Activated T-helper 2 cell treated with anti-CD3 and anti-CD28 coated beads, Interferon-gamma antibody, Interleukin-2, Interleukin-4, amounts not matched to agents 10 μg/mL and 5 μg/mL and 100 μg/mL, durations not matched to agents 14 hours and 24 hours and 36 hours (primary cell): Measurements from ENCODE around the gene GPR34. TPM values are rescaled to one million over a fixed set of nuclear protein-coding genes. Genes with fewer than 3 reads are reported as not detected.
A peak's percentile ranks its signal among the peaks of the same experiment; 100 is the strongest.
"Not testable (repeated sequence)": the region's sequence is repeated elsewhere in the genome, so short reads cannot be mapped to it uniquely, and the experiment has no call there.

Source experiments
- DNase-seq: peaks from one replicate; pipeline ENCODE4 v3.0.0; 2021; ENCODE audit warnings: low spot score
- H3K27ac Mint-ChIP-seq: one replicate; pipeline ENCODE4 v1.8.0; 2021; ENCODE audit warnings: mixed read lengths
- H3K27me3 Mint-ChIP-seq: one replicate; pipeline ENCODE4 v1.8.0; 2021; ENCODE audit warnings: low read depth, mixed read lengths
- H3K36me3 Mint-ChIP-seq: one replicate; pipeline ENCODE4 v1.8.0; 2021; ENCODE audit warnings: low read depth, mixed read lengths
- H3K4me1 Mint-ChIP-seq: one replicate; pipeline ENCODE4 v1.8.0; 2021; ENCODE audit warnings: low read depth, mixed read lengths
- H3K4me3 Mint-ChIP-seq: one replicate; pipeline ENCODE4 v1.8.0; 2021; ENCODE audit warnings: low read depth, mild to moderate bottlenecking, moderate library complexity, mixed read lengths
- H3K9me3 Mint-ChIP-seq: one replicate; pipeline ENCODE4 v1.8.0; 2021; ENCODE audit warnings: mixed read lengths
- intact Hi-C: fragments of 100-400 bp; cut with micrococcal nuclease; formaldehyde crosslinking; loops from one replicate; pipeline ENCODE4 v1.15.1; 2023
- total RNA-seq: library from RNA; stranded (reverse); gene quantifications from 2 replicates; pipeline ENCODE4 v1.2.3, GENCODE V29; 2022

Gene GPR34
- not detected in 2 replicates for total RNA-seq

DNA sequence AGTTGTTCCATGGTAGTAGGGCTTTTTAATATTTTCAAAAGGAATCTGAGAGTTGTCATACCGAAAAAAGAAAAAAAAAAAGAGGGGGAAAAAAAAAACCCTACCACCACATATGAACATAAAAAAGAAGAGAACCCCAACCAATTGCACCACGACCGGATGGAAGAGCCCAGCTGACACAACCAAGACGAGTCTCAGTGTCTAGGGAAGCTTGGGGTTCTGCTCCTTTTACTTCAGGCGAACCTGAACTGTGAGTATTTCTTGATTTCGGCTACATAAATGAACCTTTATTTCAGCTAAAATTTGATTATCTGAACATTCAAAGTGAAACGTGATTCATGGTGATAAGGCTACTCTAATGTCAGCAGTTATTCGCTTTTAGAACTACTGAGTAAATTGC is at the start of gene GPR34:
GPR34 (plus strand) TSS at position 139 of the 400 bp plus-strand sequence. CDS start 6,661 bp downstream, outside the sequence.
- Mint-ChIP-seq H3K27ac (no peak within 1 kb of the TSS), H3K4me3 (no peak within 1 kb of the TSS), H3K9me3 (no peaks in the 10 kb centered on the region), H3K36me3 (peaks cover 4% of the 10 kb centered on the region), H3K27me3 (no peaks in the 10 kb centered on the region), H3K4me1 (peaks cover 32% of the 10 kb centered on the region)
- intact Hi-C loops = loop anchor here (2.0 to 5.0 kb wide), 2 partner anchors 14 to 43 kb away; no protein-coding TSS in a partner anchor
- no peak for DNase-seq

DNA sequence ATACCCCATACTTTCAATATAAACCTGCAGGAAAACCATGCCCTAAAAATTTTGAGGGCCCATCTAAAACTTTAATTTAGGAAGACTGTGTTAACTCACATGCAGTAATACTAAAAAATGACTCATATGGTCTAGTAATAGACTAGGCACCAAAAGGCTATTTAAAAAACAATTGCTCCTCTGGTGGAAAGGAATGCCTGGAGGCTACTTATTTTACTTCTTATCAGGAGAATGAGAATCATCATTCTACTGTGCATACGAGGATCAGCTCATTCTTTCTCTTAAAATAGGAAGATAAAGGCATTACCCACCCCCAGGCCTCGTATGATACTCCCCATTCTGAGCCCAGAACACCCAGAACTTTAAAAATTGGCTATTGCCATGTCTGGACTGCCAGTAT is 42.6 kb upstream of the GPR34 start:
- Mint-ChIP-seq H3K36me3 (peaks cover 46% of the 10 kb centered on the region), H3K9me3 (peaks cover 21% of the 10 kb centered on the region)
- H3K27ac Mint-ChIP-seq, DNase-seq, H3K4me1 Mint-ChIP-seq, H3K4me3 Mint-ChIP-seq, H3K27me3 Mint-ChIP-seq, intact Hi-C loops: not testable (repeated sequence)

DNA sequence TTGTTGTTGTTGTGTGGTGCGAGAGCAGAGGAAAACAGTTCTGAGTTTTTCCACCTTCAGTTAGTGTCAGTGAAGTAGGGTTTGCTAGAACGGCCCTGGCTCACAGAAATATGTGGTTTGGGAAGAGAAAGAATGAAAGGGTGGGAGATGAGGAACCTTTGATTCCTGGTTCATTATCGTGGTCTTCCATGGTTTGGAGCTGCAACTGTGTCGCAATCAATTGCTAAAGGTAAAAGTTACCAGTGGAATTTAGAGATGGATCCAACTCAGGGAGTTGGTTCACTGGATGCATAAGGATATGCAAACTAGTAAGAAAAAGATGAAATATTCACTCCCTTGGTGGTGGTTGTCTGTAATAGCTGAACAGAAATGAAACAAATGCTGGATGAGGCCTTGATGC is 35.6 kb upstream of the GPR34 start:
- H3K4me3 Mint-ChIP-seq = no peak overlapping the region
- no peaks in the 10 kb centered on the region for H3K27me3 Mint-ChIP-seq
- H3K4me1 Mint-ChIP-seq = no peaks in the 10 kb centered on the region
- peaks cover 64% of the 10 kb centered on the region for H3K36me3 Mint-ChIP-seq
- intact Hi-C loops = no loop called here
- H3K9me3 Mint-ChIP-seq = peaks cover 10% of the 10 kb centered on the region
- H3K27ac Mint-ChIP-seq = no peak overlapping the region
- no peak for DNase-seq

- no peak for DNase-seq
- no peaks in the 10 kb centered on the region for H3K4me1 Mint-ChIP-seq
- intact Hi-C loops = no loop called here
- H3K27ac Mint-ChIP-seq = no peak overlapping the region
- no peaks in the 10 kb centered on the region for H3K9me3 Mint-ChIP-seq
- no peak overlapping the region for H3K4me3 Mint-ChIP-seq
- H3K27me3 Mint-ChIP-seq = no peaks in the 10 kb centered on the region
- peaks cover 62% of the 10 kb centered on the region for H3K36me3 Mint-ChIP-seq
Observed at GRCh38 chrX:41655101-41655500, 33.7 kb upstream of the GPR34 start.

DNA sequence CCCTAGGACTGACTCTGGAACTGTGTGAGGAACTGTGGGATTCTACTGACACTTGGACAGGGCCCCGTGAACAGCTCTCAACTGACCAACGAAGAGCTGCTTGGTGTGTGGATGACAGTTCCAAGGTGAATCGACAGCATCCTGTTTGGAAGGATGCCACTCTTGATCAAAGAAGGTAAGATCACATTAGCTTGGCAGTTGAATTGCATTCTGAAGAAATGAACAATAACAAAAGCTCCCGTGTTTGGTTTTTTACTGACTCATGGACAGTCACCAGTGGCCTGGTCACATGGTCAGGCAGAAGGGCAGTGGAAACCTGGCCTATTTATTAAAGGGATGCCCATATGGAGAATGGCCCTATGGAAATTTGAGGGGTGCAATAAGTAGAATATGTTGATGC is 33.1 kb upstream of the GPR34 start:
- Mint-ChIP-seq H3K36me3 (peaks cover 61% of the 10 kb centered on the region), H3K9me3 (no peaks in the 10 kb centered on the region), H3K27me3 (no peaks in the 10 kb centered on the region), H3K27ac (no peak overlapping the region), H3K4me3 (no peak overlapping the region), H3K4me1 (no peaks in the 10 kb centered on the region)
- intact Hi-C loops = no loop called here
- DNase-seq = no peak

DNA sequence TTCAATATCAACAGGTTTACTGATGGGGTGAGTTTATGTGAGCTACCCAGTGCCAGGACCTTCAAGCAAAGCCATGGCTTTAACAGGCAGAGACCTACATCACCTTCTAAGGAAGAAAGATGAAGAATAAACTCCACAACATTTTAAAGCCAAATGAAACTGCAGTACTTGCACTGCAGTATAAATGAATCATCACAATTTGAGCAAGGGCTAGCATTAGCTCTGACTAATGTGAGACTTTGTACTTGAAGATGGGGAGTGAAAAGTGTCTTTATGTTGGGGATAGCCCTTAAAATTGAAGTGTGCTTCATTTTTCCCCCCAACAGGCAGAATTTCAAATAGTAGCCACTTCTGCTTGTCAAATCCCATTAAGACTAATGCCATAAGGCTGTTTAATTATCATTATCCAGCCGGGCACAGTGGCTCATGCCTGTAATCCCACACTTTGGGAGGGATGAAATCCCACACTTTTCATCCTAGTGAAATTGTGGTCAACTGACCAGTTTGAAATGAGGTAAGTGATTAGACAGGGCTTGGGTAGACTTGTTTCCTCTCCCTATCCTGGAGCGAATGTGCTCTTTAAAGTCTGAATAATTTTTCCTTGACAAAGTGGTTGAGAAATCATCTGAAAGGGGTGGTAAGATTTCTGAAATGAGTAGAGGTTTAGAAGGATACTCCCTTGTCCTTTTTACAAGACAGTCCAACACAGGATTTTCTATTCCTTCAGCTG is 27.2 kb upstream of the GPR34 start:
- Mint-ChIP-seq H3K36me3 (peaks cover 30% of the 10 kb centered on the region), H3K27me3 (no peaks in the 10 kb centered on the region), H3K27ac (no peak overlapping the region), H3K4me1 (peaks cover 25% of the 10 kb centered on the region), H3K4me3 (no peak overlapping the region), H3K9me3 (no peaks in the 10 kb centered on the region)
- no peak for DNase-seq
- intact Hi-C loops = no loop called here

DNA sequence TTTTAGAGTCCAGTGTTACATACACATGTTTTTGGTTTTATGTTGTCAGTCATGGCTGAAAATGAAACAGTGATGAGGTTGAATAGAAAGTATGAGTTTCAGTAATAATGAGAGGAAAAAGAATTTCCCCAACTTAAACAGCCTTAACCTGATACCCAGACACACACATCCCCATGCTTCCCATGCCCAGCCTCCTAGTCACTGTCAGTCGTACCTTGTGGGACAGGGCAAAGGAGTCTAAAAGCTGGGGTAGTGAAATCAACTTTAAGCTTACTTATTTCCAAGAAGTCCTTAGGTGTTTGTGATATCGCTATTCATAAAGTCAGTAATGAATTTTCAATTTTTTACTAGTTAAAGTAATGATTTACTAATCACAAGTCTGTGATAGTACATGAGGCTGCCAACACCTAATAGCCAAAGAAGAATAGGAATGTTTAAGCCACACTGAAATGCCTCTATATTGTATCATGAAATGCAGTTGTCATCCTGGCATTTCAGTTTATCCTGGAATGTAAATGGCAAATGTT is 24.3 kb upstream of the GPR34 start:
- no peak for DNase-seq
- Mint-ChIP-seq H3K36me3 (peaks cover 15% of the 10 kb centered on the region), H3K4me1 (peaks cover 42% of the 10 kb centered on the region), H3K9me3 (no peaks in the 10 kb centered on the region), H3K27ac (peak overlapping the region; percentile 86), H3K27me3 (no peaks in the 10 kb centered on the region), H3K4me3 (no peak overlapping the region)
- intact Hi-C loops = loop anchor here (1.0 to 2.0 kb wide), 3 partner anchors 38 to 332 kb away; no protein-coding TSS in a partner anchor

DNA sequence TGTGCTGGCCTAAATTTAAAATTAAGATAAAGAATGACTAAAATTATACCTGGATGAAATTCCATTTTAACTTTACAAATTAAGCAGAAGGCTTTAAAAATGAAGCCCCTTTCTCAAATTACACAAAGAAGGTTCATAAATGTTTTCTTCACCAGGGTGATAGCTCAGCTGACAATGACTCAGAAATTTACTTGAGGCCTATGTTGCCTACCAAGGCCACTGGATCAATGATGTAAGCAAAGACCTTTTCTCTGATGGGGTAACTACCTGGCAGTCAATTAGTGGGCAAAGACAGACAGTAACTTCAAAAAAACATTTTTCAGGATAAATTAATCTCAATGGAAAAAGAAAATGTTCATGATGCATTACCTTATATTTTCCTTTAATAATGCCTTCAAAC is 23.9 kb upstream of the GPR34 start:
- DNase-seq = no peak
- Mint-ChIP-seq H3K27me3 (no peaks in the 10 kb centered on the region), H3K4me3 (no peak overlapping the region), H3K4me1 (peaks cover 44% of the 10 kb centered on the region), H3K27ac (peak overlapping the region; percentile 86), H3K36me3 (peaks cover 18% of the 10 kb centered on the region), H3K9me3 (no peaks in the 10 kb centered on the region)
- intact Hi-C loops = loop anchor here (1.0 to 5.0 kb wide), 5 partner anchors 38 to 427 kb away; no protein-coding TSS in a partner anchor

DNA sequence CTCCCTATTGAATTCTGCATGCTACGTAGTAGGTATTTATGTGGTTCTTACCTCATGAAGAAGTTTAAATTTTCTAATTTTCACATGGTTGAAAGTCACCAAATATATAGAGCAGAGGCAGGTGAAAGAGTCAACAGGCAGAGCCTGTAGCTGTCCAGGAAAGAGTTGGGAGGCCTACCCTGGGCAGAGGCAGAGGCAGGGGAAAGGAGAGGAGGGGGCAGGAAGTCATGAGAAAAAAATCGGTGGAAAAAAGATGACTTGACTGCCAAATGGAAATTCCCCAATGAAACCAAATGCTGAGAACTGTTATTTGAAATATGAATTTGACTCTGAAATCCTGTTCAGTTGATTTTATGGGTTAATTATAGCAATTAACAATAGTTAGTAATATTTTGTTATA is 23.1 kb upstream of the GPR34 start:
- intact Hi-C loops = loop anchor here (2.0 to 5.0 kb wide), 5 partner anchors 29 to 427 kb away; no protein-coding TSS in a partner anchor
- Mint-ChIP-seq H3K9me3 (no peaks in the 10 kb centered on the region), H3K4me1 (peaks cover 46% of the 10 kb centered on the region), H3K27me3 (no peaks in the 10 kb centered on the region), H3K36me3 (peaks cover 16% of the 10 kb centered on the region), H3K27ac (peak overlapping the region; percentile 86), H3K4me3 (peak overlapping the region; percentile 27)
- no peak for DNase-seq

DNA sequence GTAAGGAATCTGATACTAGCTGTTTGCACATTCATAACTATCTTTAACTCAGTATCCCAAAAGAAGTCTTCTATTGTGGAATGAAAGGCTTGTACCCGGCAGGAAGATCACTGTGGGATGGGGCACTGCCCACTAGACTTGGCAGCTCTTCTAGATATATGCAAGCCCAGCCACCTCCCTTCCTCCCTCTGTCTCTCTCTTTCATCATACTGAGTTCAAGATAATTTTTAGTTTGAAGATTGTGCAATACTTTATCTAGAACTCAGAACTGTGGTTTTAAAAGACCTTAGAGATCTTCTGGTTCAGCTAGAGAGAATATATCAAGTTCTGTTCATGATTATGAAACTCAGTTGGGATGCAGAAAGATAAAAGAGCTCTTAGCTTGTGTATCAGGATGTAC is 22.5 kb upstream of the GPR34 start:
- H3K4me3 Mint-ChIP-seq = peak overlapping the region; percentile 45
- H3K27me3 Mint-ChIP-seq = no peaks in the 10 kb centered on the region
- H3K9me3 Mint-ChIP-seq = no peaks in the 10 kb centered on the region
- H3K36me3 Mint-ChIP-seq = peaks cover 15% of the 10 kb centered on the region
- no peak for DNase-seq
- intact Hi-C loops = loop anchor here (2.0 to 5.0 kb wide), 3 partner anchors 29 to 426 kb away; no protein-coding TSS in a partner anchor
- H3K27ac Mint-ChIP-seq = peak overlapping the region; percentile 86
- peaks cover 46% of the 10 kb centered on the region for H3K4me1 Mint-ChIP-seq

DNA sequence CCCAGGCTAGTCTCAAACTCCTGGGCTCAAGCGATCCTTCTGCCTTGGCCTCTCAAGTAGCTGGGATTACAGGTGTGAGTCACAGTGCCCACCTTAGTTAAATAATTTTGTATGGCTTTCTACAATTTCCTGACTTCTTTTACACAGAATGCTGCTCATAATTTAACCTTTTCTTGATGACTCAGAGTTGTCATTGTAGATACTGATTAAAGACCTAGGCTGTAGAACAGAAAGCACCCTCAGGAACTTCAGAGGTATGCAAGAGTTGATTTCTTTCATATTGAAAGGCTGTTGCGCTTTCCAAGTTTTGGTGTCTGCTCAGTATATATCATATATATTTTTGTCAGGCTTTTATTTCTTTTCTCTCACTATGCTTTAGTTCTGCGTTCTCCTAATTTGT is 21.1 kb upstream of the GPR34 start:
- Mint-ChIP-seq H3K27ac (no peak overlapping the region), H3K27me3 (no peaks in the 10 kb centered on the region), H3K4me1 (peaks cover 48% of the 10 kb centered on the region), H3K36me3 (peaks cover 12% of the 10 kb centered on the region), H3K4me3 (no peak overlapping the region), H3K9me3 (no peaks in the 10 kb centered on the region)
- DNase-seq = no peak
- intact Hi-C loops = loop anchor here (2.0 to 5.0 kb wide), 3 partner anchors 27 to 425 kb away; no protein-coding TSS in a partner anchor

- no peak overlapping the region for H3K4me3 Mint-ChIP-seq
- no peaks in the 10 kb centered on the region for H3K9me3 Mint-ChIP-seq
- H3K27me3 Mint-ChIP-seq = no peaks in the 10 kb centered on the region
- peaks cover 15% of the 10 kb centered on the region for H3K36me3 Mint-ChIP-seq
- H3K27ac Mint-ChIP-seq = no peak overlapping the region
- intact Hi-C loops = no loop called here
- peaks cover 49% of the 10 kb centered on the region for H3K4me1 Mint-ChIP-seq
- no peak for DNase-seq
Observed at GRCh38 chrX:41670112-41670511, 18.7 kb upstream of the GPR34 start.

- no peaks in the 10 kb centered on the region for H3K9me3 Mint-ChIP-seq
- no peak overlapping the region for H3K4me3 Mint-ChIP-seq
- no peaks in the 10 kb centered on the region for H3K27me3 Mint-ChIP-seq
- H3K36me3 Mint-ChIP-seq = peaks cover 12% of the 10 kb centered on the region
- peaks cover 41% of the 10 kb centered on the region for H3K4me1 Mint-ChIP-seq
- no peak overlapping the region for H3K27ac Mint-ChIP-seq
- intact Hi-C loops = no loop called here
- DNase-seq = no peak
Observed at GRCh38 chrX:41671082-41671481, 17.7 kb upstream of the GPR34 start.
